GM12891 (cell line): ENCODE measurements around the gene LRCH1.

Source experiments
- DNase-seq: peaks from one replicate; pipeline ENCODE4 v3.0.0; 2011; ENCODE audit warnings: low spot score; ENCODE audit not compliant: insufficient read length
- FAIRE-seq: peaks from 2 replicates; lab custom pipeline; 2011; peaks lifted over from hg19 to GRCh38; lab: Jason Lieb, UNC
- PAX5 ChIP-seq: IDR thresholded peaks from 2 replicates; pipeline ENCODE4 v1.6.1; 2011; ENCODE audit warnings: low read length, moderate library complexity, mild to moderate bottlenecking; ENCODE audit not compliant: insufficient read depth, severe bottlenecking
- POLR2A ChIP-seq: IDR thresholded peaks from 2 replicates; pipeline ENCODE4 v1.6.1; 2011; ENCODE audit warnings: low read depth, low read length, control low read depth
- POLR2AphosphoS5 ChIP-seq: IDR thresholded peaks from 2 replicates; pipeline ENCODE4 v1.6.1; 2011; ENCODE audit warnings: low read depth, low read length, control low read depth
- POU2F2 ChIP-seq: IDR thresholded peaks from 2 replicates; pipeline ENCODE4 v1.6.1; 2011; ENCODE audit warnings: low read depth, mild to moderate bottlenecking, control low read depth, low read length, moderate library complexity
- SPI1 ChIP-seq: IDR thresholded peaks from 2 replicates; pipeline ENCODE4 v1.6.1; 2011; ENCODE audit warnings: low read depth, low read length, control low read depth
- TAF1 ChIP-seq: IDR thresholded peaks from 2 replicates; pipeline ENCODE4 v1.6.1; 2011; ENCODE audit warnings: low read depth, low read length, control low read depth

LRCH1 gene

DNA sequence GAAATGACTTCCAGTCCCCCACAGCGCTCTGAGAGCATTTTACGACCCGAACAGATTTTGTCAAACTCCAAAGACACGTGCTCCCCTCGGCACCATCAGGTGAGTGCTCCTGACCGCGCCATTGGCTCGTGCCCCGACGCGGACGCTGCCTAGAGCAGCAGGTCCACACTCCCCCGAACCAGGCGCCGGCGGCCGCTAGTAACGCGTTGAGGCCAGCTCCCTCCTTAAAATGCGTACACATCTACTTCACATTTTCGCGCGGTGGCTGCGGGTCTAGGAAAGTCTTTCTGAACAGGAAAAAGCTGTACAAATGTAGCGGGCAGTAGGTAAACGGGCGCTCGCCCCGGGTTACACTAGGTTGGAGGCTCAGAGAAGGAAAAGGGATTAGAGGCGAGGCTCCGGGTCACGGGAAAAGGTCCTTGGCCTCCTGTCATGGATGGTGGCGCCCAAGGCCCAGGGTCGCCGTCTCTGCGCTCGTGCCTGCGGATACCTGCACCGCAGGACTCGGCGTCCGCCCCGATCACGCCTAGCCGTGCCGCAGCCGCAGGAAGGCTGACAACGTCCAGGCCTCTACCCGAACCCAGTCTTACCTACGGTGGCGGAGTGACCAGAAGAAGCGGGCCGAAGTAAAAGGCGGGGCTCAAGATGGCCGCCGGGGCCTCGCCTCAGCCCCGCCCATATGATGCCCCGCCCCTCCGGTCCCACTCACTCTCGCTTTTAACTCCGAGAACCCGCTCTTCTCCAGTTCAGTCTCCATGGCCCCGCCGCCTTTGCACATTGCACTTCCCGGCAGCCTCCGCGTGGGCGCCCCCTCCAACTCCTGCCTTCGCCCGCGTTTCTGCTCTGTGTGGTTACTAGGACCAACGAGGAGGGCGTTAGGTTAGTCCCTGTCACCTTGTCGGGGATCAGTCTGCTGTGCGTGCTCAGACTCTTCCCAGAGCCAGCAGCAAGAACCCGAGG, 243.8 kb downstream of the LRCH1 start, which contains the start of gene ESD:
ESD (minus strand) TSS at position 647 of the 960 bp plus-strand sequence. CDS start 5,748 bp downstream, outside the sequence.
- TF ChIP-seq POLR2A (peak; percentile 78), PAX5 (no peak), TAF1 (peak; percentile 62), SPI1 (no peak), POLR2AphosphoS5 (peak; percentile 74), POU2F2 (no peak)
- DNase-seq (peak; percentile 74), FAIRE-seq (peak; percentile 92)

DNA sequence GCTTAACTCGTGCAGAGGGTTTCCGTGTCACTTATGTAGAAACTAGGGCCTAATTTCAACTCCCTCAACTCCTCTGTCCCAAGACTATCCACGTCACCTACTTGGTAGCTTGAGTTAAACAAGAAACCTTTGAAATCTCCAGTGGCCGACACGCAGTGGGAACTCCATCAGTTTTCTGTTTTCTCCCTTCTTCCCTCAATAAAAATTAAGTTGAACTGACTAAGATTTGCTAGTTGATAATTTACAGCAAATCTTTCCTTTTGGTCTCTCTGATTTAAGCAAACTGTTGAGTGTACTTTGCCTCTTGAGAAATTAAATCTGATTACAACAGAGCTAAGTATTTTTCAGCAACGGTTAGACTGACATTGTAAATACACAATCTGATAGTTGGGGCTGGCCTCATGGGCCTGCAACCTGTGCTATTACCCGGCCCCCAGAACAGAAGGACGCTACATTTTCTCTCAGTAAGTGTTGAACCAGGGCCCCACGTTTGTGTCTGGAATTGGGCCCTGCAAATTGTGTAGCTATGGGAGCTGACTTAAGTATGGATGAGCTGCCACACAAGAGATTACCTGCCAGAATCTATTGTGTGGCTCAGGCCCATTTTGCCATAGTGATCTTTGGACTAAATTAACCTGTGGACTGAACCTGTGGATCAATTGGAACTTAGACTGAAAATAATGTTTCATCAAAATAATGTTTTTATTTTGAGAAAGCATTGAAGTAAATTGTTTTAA, 244.7 kb downstream of the LRCH1 start:
- TF ChIP-seq POU2F2: no peak
- TF ChIP-seq POLR2A: no peak
- TF ChIP-seq POLR2AphosphoS5: no peak
- FAIRE-seq (peak; percentile 66), DNase-seq (no peak)

DNA sequence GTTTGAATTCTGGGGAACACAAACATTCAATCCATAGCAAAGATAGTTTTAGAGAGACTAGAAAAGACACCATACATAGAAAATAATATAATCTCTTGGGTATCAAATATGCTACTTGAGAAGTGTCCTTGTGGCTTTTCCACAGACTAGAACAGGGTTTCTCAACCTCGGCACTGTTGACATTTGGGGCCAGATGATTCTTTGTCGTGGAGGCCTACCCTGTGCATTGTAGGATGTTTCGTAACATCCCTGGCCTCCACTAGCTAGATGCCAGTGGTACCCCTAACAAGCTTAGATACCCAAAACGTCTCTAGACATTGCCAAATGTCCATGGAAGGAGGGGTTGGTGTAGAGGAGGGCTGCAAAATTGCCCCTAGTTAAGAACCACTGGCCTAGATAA, 246.2 kb downstream of the LRCH1 start:
- FAIRE-seq (no peak), DNase-seq (no peak)
- TF ChIP-seq PAX5: no peak
- no peak for TF ChIP-seq POU2F2
- TF ChIP-seq SPI1: no peak
- no peak for TF ChIP-seq POLR2AphosphoS5
- no peak for TF ChIP-seq POLR2A
- no peak for TF ChIP-seq TAF1

DNA sequence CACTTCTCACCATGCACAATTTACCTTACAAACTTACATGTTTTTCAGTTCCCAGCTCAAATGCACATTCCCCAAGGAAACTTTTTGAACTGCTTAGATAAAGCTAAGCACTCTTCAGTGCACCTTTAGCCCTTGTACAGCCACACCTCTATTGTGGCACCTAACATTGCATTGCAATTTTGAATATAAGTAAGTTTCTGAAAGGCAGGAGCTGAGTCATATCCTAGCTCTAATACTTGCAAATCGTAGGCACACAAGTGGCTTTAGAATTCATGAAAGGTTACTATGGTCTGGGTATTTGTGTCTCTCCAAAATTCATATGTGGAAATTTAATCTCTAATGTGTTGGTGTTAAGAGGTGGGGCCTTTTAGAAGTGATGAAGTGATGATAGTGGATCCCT, 248.9 kb downstream of the LRCH1 start:
- TF ChIP-seq POLR2A (no peak), SPI1 (no peak), PAX5 (no peak), TAF1 (no peak), POLR2AphosphoS5 (no peak), POU2F2 (no peak)
- DNase-seq (no peak), FAIRE-seq (no peak)
